Skeletal muscle satellite cell (primary cell): ENCODE measurements around the gene TMEM120A.

ENCODE experiments used
- H3K27me3 ChIP-seq: 2 replicates; pipeline ENCODE4 v1.7.0; 2013; ENCODE audit warnings: low read length; ENCODE audit not compliant: control insufficient read depth, insufficient read depth
- H3K36me3 ChIP-seq: 2 replicates; pipeline ENCODE4 v1.7.0; 2013; ENCODE audit warnings: mild to moderate bottlenecking, control low read depth, low read length; ENCODE audit not compliant: insufficient read depth
- H3K4me1 ChIP-seq: 2 replicates; pipeline ENCODE4 v1.7.0; 2013; ENCODE audit warnings: low read length; ENCODE audit not compliant: control insufficient read depth, insufficient read depth
- H3K4me2 ChIP-seq: 2 replicates; pipeline ENCODE4 v1.7.0; 2013; ENCODE audit warnings: mild to moderate bottlenecking, low read length
- H3K4me3 ChIP-seq: 2 replicates; pipeline ENCODE4 v1.7.0; 2013; ENCODE audit warnings: low read length
- H3K9ac ChIP-seq: 2 replicates; pipeline ENCODE4 v1.7.0; 2013; ENCODE audit warnings: mild to moderate bottlenecking, low read depth, low read length, moderate library complexity
- H3K9me3 ChIP-seq: replicated peaks from 2 replicates; pipeline ENCODE4 v1.7.0; 2013; ENCODE audit warnings: mild to moderate bottlenecking, control low read depth, low read length

TMEM120A gene

GRCh38 chr7:75963381-75963995, 30.9 kb downstream of the TMEM120A start:
- Histone ChIP-seq H3K9ac (peak overlapping the region; percentile 22), H3K36me3 (peaks cover 4% of the 10 kb centered on the region), H3K4me1 (peaks cover 38% of the 10 kb centered on the region)

GRCh38 chr7:75962607-75963380, 31.6 kb downstream of the TMEM120A start:
- H3K4me2 ChIP-seq = peak overlapping the region; percentile 22
- no peaks in the 10 kb centered on the region for H3K27me3 ChIP-seq
- no peak overlapping the region for H3K4me3 ChIP-seq
- peak overlapping the region; percentile 22 for H3K9ac ChIP-seq
- peaks cover 3% of the 10 kb centered on the region for H3K36me3 ChIP-seq
- H3K4me1 ChIP-seq = peaks cover 38% of the 10 kb centered on the region
- no peaks in the 10 kb centered on the region for H3K9me3 ChIP-seq

More at GRCh38 chr7:75963381-75963995, 30.9 kb downstream of the TMEM120A start:
- no peaks in the 10 kb centered on the region for H3K9me3 ChIP-seq
- no peak overlapping the region for H3K4me3 ChIP-seq
- H3K27me3 ChIP-seq = no peaks in the 10 kb centered on the region
- peak overlapping the region; percentile 22 for H3K4me2 ChIP-seq

GRCh38 chr7:75961218-75961617, 33.2 kb downstream of the TMEM120A start:
- Histone ChIP-seq H3K36me3 (peaks cover 7% of the 10 kb centered on the region), H3K4me2 (no peak overlapping the region), H3K4me1 (peaks cover 26% of the 10 kb centered on the region), H3K27me3 (no peaks in the 10 kb centered on the region), H3K9ac (no peak overlapping the region), H3K9me3 (no peaks in the 10 kb centered on the region), H3K4me3 (no peak overlapping the region)

GRCh38 chr7:75960372-75960771, 34.0 kb downstream of the TMEM120A start:
- H3K9ac ChIP-seq = no peak overlapping the region
- H3K4me1 ChIP-seq = peaks cover 17% of the 10 kb centered on the region
- H3K9me3 ChIP-seq = no peaks in the 10 kb centered on the region
- peaks cover 13% of the 10 kb centered on the region for H3K36me3 ChIP-seq
- no peaks in the 10 kb centered on the region for H3K27me3 ChIP-seq
- H3K4me3 ChIP-seq = no peak overlapping the region
- no peak overlapping the region for H3K4me2 ChIP-seq

- H3K4me1 ChIP-seq = peaks cover 17% of the 10 kb centered on the region
- H3K9ac ChIP-seq = no peak overlapping the region
- H3K9me3 ChIP-seq = no peaks in the 10 kb centered on the region
- no peaks in the 10 kb centered on the region for H3K27me3 ChIP-seq
- H3K4me3 ChIP-seq = no peak overlapping the region
- peaks cover 21% of the 10 kb centered on the region for H3K36me3 ChIP-seq
- no peak overlapping the region for H3K4me2 ChIP-seq
These were observed 35.4 kb downstream of the TMEM120A start for GRCh38 chr7:75958802-75959543.

GRCh38 chr7:75957021-75957736, 37.2 kb downstream of the TMEM120A start:
- H3K27me3 ChIP-seq = no peaks in the 10 kb centered on the region
- no peaks in the 10 kb centered on the region for H3K9me3 ChIP-seq
- peaks cover 2% of the 10 kb centered on the region for H3K4me1 ChIP-seq
- H3K4me2 ChIP-seq = no peak overlapping the region
- H3K36me3 ChIP-seq = peaks cover 24% of the 10 kb centered on the region
- H3K4me3 ChIP-seq = no peak overlapping the region
- H3K9ac ChIP-seq = no peak overlapping the region

- no peak overlapping the region for H3K9ac ChIP-seq
- H3K9me3 ChIP-seq = no peaks in the 10 kb centered on the region
- H3K4me2 ChIP-seq = no peak overlapping the region
- H3K4me1 ChIP-seq = no peaks in the 10 kb centered on the region
- peaks cover 24% of the 10 kb centered on the region for H3K36me3 ChIP-seq
- no peaks in the 10 kb centered on the region for H3K27me3 ChIP-seq
- no peak overlapping the region for H3K4me3 ChIP-seq
These were observed 39.0 kb downstream of the TMEM120A start for GRCh38 chr7:75955331-75955955.

- Histone ChIP-seq H3K4me3 (no peak overlapping the region), H3K4me2 (no peak overlapping the region), H3K27me3 (no peaks in the 10 kb centered on the region), H3K36me3 (peaks cover 24% of the 10 kb centered on the region), H3K9me3 (no peaks in the 10 kb centered on the region), H3K4me1 (no peaks in the 10 kb centered on the region), H3K9ac (no peak overlapping the region)
These were observed 40.5 kb downstream of the TMEM120A start for GRCh38 chr7:75953931-75954330.

GRCh38 chr7:75953431-75953830, 41.0 kb downstream of the TMEM120A start:
- peaks cover 24% of the 10 kb centered on the region for H3K36me3 ChIP-seq
- H3K9me3 ChIP-seq = no peaks in the 10 kb centered on the region
- H3K9ac ChIP-seq = no peak overlapping the region
- H3K27me3 ChIP-seq = no peaks in the 10 kb centered on the region
- no peak overlapping the region for H3K4me2 ChIP-seq
- H3K4me1 ChIP-seq = no peaks in the 10 kb centered on the region
- no peak overlapping the region for H3K4me3 ChIP-seq

- Histone ChIP-seq H3K4me2 (no peak overlapping the region), H3K9ac (no peak overlapping the region), H3K4me3 (no peak overlapping the region), H3K9me3 (no peaks in the 10 kb centered on the region), H3K36me3 (peaks cover 20% of the 10 kb centered on the region), H3K4me1 (no peaks in the 10 kb centered on the region), H3K27me3 (no peaks in the 10 kb centered on the region)
These were observed 42.9 kb downstream of the TMEM120A start for GRCh38 chr7:75951506-75951905.
